Epithelial cell of proximal tubule (primary cell): Measurements from ENCODE around the gene OARD1. TPM values are rescaled to one million over a fixed set of nuclear protein-coding genes. Genes with fewer than 3 reads are reported as not detected.

Experiments used
- DNase-seq: peaks from one replicate; pipeline ENCODE4 v3.0.0-alpha.2; 2011; ENCODE audit warnings: low read depth
- H3K4me3 ChIP-seq: 2 replicates; pipeline ENCODE4 v1.5.1; 2011; ENCODE audit warnings: low read depth, mild to moderate bottlenecking, low read length
- CTCF ChIP-seq: conservative IDR thresholded peaks from 2 replicates; pipeline ENCODE4 v1.5.1; 2012; ENCODE audit warnings: low read depth, mild to moderate bottlenecking, low read length
- total RNA-seq: library from RNA; depleted of rRNA; stranded (reverse); fragments of >200 nt; gene quantifications from 2 replicates; pipeline ENCODE4 v1.2.3, GENCODE V29; 2015

The OARD1 gene
- total RNA-seq, 1 donor from 2014 or later, result 15.7 TPM

DNA sequence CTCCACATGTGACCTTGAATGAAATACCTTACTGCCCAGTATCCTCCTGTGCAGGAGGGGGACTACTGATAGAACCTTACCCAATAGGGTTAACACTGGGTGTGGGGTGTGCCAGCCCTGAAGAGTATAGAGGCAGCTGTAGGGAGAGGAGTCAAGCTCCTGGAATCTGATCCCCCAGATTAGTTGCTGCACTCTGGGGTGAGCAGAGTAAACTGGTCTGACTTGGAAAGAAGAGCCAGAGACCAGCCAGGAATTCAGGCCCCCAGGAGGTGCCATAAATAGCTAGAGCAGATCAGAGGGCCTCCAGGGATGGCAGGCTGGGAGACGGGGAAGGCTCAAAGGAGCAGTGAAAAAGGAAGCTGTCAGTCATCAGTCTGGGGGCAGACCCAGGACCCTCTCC is 22.6 kb downstream of the OARD1 start:
- DNase-seq, result no peak
- TF ChIP-seq CTCF, result no peak
- no peak overlapping the region for H3K4me3 ChIP-seq

GRCh38 chr6:41047745-41048732 is 24.1 kb downstream of the OARD1 start:
- H3K4me3 ChIP-seq, result no peak overlapping the region
- TF ChIP-seq CTCF, result no peak
- DNase-seq, result no peak

GRCh38 chr6:41047306-41047705 is 24.9 kb downstream of the OARD1 start:
- H3K4me3 ChIP-seq, result no peak overlapping the region

DNA sequence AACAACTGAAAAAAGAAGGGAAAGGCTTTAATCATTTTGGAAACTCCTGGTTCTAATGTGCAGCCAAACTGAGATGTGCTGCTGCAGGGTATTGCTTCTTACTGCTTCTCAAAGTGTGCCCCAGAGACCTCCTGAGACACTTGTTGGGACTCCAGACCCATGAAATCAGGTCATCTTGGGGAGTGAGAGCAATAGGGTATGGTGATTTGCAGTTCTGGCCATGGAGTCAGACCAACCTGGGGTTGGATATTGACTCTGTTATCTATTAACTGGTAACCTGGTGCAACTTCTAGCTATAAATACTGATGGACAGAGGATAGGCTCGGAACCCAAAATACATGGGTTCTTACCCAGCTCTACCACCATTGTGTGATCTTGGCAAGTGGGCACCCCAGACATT is 26.1 kb downstream of the OARD1 start:
- DNase-seq, result no peak
- TF ChIP-seq CTCF, result no peak
- no peak overlapping the region for H3K4me3 ChIP-seq

More at GRCh38 chr6:41047306-41047705, 24.9 kb downstream of the OARD1 start:
- no peak for DNase-seq
- no peak for TF ChIP-seq CTCF

- H3K4me3 ChIP-seq, result no peak overlapping the region
- DNase-seq, result no peak
- no peak for TF ChIP-seq CTCF
Observed at GRCh38 chr6:41045664-41046063, 26.5 kb downstream of the OARD1 start.

DNA sequence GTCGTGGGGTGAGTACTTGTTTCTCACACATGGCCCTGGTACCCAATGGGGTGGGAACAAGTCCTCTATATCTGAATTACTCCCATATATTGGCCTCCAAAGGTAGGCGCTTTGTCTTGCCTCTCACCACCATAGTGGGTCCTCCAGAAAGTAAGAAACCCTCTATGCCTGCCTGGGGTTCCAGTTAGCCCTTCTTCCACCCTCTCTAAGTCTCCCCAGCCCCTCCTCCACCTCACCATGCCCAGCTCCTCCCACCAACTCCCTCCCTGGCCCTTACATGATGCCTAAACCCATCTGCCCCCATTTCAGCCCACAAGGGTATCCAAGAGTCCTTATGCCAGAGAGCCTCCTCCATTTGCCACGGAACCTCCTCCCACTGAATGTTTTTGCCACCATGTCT is 29.0 kb downstream of the OARD1 start:
- TF ChIP-seq CTCF, result no peak
- DNase-seq, result no peak

More for the DNA sequence above, 29.0 kb downstream of the OARD1 start:
- H3K4me3 ChIP-seq, result no peak overlapping the region
